Measurements from ENCODE around the gene IRF1. TPM values are rescaled to one million over a fixed set of nuclear protein-coding genes. Genes with fewer than 3 reads are reported as not detected.

The IRF1 gene, protein sequence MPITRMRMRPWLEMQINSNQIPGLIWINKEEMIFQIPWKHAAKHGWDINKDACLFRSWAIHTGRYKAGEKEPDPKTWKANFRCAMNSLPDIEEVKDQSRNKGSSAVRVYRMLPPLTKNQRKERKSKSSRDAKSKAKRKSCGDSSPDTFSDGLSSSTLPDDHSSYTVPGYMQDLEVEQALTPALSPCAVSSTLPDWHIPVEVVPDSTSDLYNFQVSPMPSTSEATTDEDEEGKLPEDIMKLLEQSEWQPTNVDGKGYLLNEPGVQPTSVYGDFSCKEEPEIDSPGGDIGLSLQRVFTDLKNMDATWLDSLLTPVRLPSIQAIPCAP
- 5.1 and 5.3 TPM in 2 replicates for total RNA-seq

DNA sequence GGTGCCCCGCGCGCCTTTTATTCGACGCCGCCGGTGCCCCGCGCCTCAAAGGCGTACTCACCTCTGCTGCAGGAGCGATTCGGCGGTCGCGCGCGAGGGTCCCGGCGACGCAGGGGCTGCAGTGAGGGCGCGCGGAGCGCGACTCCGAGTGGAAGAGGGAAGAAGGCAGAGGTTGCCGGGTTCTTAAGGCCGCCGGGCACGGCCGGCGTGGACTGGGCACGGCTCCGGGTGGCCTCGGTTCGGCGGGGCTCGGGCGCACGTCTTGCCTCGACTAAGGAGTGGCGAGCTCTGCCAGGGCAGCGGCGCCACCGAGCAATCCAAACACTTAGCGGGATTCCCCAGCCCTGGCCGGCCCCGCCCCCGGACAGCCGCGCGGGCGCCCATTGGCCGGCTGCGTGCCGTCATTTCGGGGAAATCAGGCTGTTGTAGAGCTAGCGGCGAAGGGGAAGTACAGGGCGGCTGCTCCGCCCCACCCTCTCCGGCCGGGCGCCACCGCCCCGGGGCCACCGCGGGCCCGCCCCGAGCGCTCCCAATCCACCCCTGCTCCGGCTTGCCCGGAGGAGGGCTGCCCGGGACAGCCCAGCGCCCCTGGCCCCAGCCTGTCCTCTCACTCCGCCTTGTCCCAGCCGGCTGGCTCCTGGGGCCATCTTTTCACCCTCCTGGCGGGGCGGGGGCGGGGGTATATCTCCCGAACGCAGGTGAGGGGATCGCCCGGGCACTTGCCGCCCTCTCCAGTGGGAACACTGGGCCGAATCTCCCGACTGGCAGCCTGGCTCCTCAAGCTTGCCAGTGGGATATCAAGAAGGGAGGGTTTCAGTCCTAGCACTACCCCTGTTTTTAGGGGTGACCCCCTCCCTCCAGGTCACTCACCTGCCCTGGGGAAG lies at the start of gene IRF1:
TSS of gene IRF1 (minus strand) at position 290 of the 884 bp plus-strand sequence. CDS start 1,295 bp downstream, outside the sequence.

Small RNAs within 50 kb of the gene (small RNA-seq; reads per million reads assigned to genes)
- gene RF00019 = not detected

Other genes starting within 250 kb of the IRF1 start
- 39.3 and 132 TPM in 2 replicates for gene PDLIM4, start 233.1 kb downstream of the IRF1 start, total RNA-seq
- gene SLC22A4, start 196.4 kb downstream of the IRF1 start, total RNA-seq = 3.9 and 4.3 TPM in 2 replicates
- gene SLC22A5, start 121.1 kb downstream of the IRF1 start, total RNA-seq = 52.6 and 62.8 TPM in 2 replicates
- not detected in 2 replicates for gene IL5, start 52.7 kb upstream of the IRF1 start, total RNA-seq
- gene RAD50, start 66.2 kb upstream of the IRF1 start, total RNA-seq = 20.0 and 34.9 TPM in 2 replicates
- not detected in 2 replicates for gene IL13, start 167.4 kb upstream of the IRF1 start, total RNA-seq
- gene IL4, start 183.2 kb upstream of the IRF1 start, total RNA-seq = not detected in 2 replicates
- 6.0 and 9.0 TPM in 2 replicates for gene KIF3A, start 246.8 kb upstream of the IRF1 start, total RNA-seq

Data from placental epithelial cell (primary cell).